K562 (cell line): Measurements from ENCODE around the gene ANKRD13A. TPM values are rescaled to one million over a fixed set of nuclear protein-coding genes. Genes with fewer than 3 reads are reported as not detected.

ENCODE experiments used
- ATAC-seq: fragments of 200-7000 bp; cut with Tn5 transposase; 3 replicates; pipeline ENCODE4 v1.9.1; 2020; ENCODE audit warnings: moderate library complexity
- BruUV-seq: library from RNA; stranded (reverse); fragments of 400-500 nt; replicated peaks from 2 replicates; lab custom pipeline; 2021; lab: Mats Ljungman, UMichigan
- CTCF ChIA-PET: fragments of 300-600 bp; formaldehyde crosslinking; extraction: SDS; loops from one replicate; lab custom pipeline; 2021; ENCODE audit warnings: low intra/inter-chr PET ratio; lab: Yijun Ruan, JAX
- POLR2A ChIA-PET: fragments of 300-600, 350-650 bp; sonication (Branson Sonifier 250); formaldehyde crosslinking; extraction: SDS; loops from one replicate; lab custom pipeline; 2021; ENCODE audit warnings: antibody characterized with exemption, inconsistent platforms; lab: Yijun Ruan, JAX
- DNase-seq, 4 experiments: peaks; one replicate each; pipeline versions ENCODE4 v3.0.0 to v3.0.0-alpha.2; 2011 to 2018; ENCODE audit warnings: low spot score in 3 of 4, mixed read lengths in 3 of 4; ENCODE audit errors: extremely low read depth in 1 of 4
- FAIRE-seq: peaks from 2 replicates; lab custom pipeline; 2011; peaks lifted over from hg19 to GRCh38; lab: Jason Lieb, UNC
- H2AFZ ChIP-seq: 2 replicates; pipeline ENCODE4 v1.6.0; 2011; ENCODE audit warnings: low read depth, low read length, control low read depth, inconsistent platforms
- H3K27ac ChIP-seq: fragments of 200-600 bp; 3 replicates; pipeline ENCODE4 v1.8.0; 2011; ENCODE audit warnings: low read depth, mild to moderate bottlenecking, control low read depth, inconsistent platforms, low read length, moderate library complexity, mixed read lengths; ENCODE audit errors: extremely low read depth
- H3K27me3 ChIP-seq, 2 experiments: fragments of 300-600 bp in 1 of 2; 2 replicates in 1 of 2; 3 replicates in 1 of 2; pipeline versions ENCODE4 v1.6.0 to v1.8.0; 2011; ENCODE audit warnings: inconsistent platforms in 2 of 2, low read length in 2 of 2, mild to moderate bottlenecking in 1 of 2, mixed read lengths in 1 of 2, moderate library complexity in 1 of 2; ENCODE audit not compliant: control insufficient read depth in 2 of 2, insufficient read depth in 2 of 2
- H3K36me3 ChIP-seq: fragments of 300-600 bp; 3 replicates; pipeline ENCODE4 v1.8.0; 2011; ENCODE audit warnings: mild to moderate bottlenecking, low read length, inconsistent platforms; ENCODE audit not compliant: control insufficient read depth, insufficient read depth
- H3K4me1 ChIP-seq, 2 experiments: fragments of 200-600 bp in 1 of 2; replicated peaks in 1 of 2; 2 replicates in 1 of 2; 3 replicates in 1 of 2; pipeline versions ENCODE4 v1.5.1 to v1.8.0; 2011; ENCODE audit warnings: inconsistent platforms in 2 of 2, low read length in 2 of 2, mild to moderate bottlenecking in 1 of 2, mixed read lengths in 1 of 2, moderate library complexity in 1 of 2; ENCODE audit not compliant: control insufficient read depth in 2 of 2, insufficient read depth in 2 of 2
- H3K4me2 ChIP-seq: 2 replicates; pipeline ENCODE4 v1.6.1; 2011; ENCODE audit warnings: low read length, control low read depth, inconsistent platforms, mixed read lengths; ENCODE audit not compliant: insufficient read depth
- H3K4me3 ChIP-seq: fragments of 200-600 bp; sonication (generic), shearing (Covaris generic); 2 replicates; pipeline ENCODE4 v1.5.1; 2016; ENCODE audit warnings: control low read depth, inconsistent platforms
- H3K79me2 ChIP-seq: fragments of 200-600 bp; 3 replicates; pipeline ENCODE4 v1.8.0; 2011; ENCODE audit warnings: low read length, inconsistent platforms; ENCODE audit not compliant: control insufficient read depth, insufficient read depth
- H3K9ac ChIP-seq, 2 experiments: 2 replicates each; pipeline versions ENCODE4 v1.6.0 to v1.6.1; 2011; ENCODE audit warnings: low read depth in 2 of 2, low read length in 2 of 2, control low read depth in 1 of 2, inconsistent platforms in 1 of 2, mild to moderate bottlenecking in 1 of 2, mixed read lengths in 1 of 2; ENCODE audit not compliant: insufficient read depth in 1 of 2
- H3K9me1 ChIP-seq: one replicate; pipeline ENCODE4 v1.6.0; 2011; ENCODE audit warnings: inconsistent platforms, mild to moderate bottlenecking, low read length, moderate library complexity; ENCODE audit not compliant: control insufficient read depth, insufficient read depth
- H3K9me3 ChIP-seq: replicated peaks from 2 replicates; pipeline ENCODE4 v1.5.1; 2011; ENCODE audit warnings: low read depth, low read length, inconsistent platforms; ENCODE audit not compliant: control insufficient read depth, insufficient read depth
- H4K20me1 ChIP-seq: replicated peaks from 2 replicates; pipeline ENCODE4 v1.6.1; 2011; ENCODE audit warnings: low read length, inconsistent platforms, mixed read lengths; ENCODE audit not compliant: control insufficient read depth, insufficient read depth
- SPI1 ChIP-seq: IDR thresholded peaks from 2 replicates; pipeline ENCODE4 v1.6.1; 2011; ENCODE audit warnings: low read depth, low read length, control low read depth, borderline replicate concordance
- YY1 ChIP-seq, 3 experiments: IDR thresholded peaks; 2 replicates each; pipeline ENCODE4 v1.6.1; 2011; ENCODE audit warnings: low read length in 2 of 3, mild to moderate bottlenecking in 2 of 3, moderate library complexity in 2 of 3, borderline replicate concordance in 1 of 3, control low read depth in 1 of 3, low read depth in 1 of 3; ENCODE audit not compliant: insufficient read depth in 3 of 3, insufficient replicate concordance in 2 of 3, control insufficient read depth in 1 of 3, insufficient read length in 1 of 3; ENCODE audit errors: extremely low read depth in 1 of 3
- WGBS: fragments of 100-300 bp; shearing (Covaris generic); methylation state at CpG from one replicate; pipeline ENCODE4 v1.1.6; 2016; ENCODE audit warnings: low coverage, mixed read lengths; ENCODE audit not compliant: insufficient coverage; ENCODE audit errors: missing lambda C conversion rate; 5-methylcytosine and 5-hydroxymethylcytosine counted together
- in situ Hi-C: fragments of 300-500 bp; cut with MboI; formaldehyde crosslinking; loops from 4 replicates; pipeline ENCODE4 v1.15.0; 2018; ENCODE audit warnings: inconsistent platforms, mixed read lengths
- intact Hi-C: fragments of 100-400 bp; cut with micrococcal nuclease; formaldehyde crosslinking; loops from 2 replicates; pipeline ENCODE4 v1.14.2; 2022
- polyA plus RNA-seq, 8 experiments: library from polyadenylated mRNA; depleted of rRNA in 4 of 8; stranded (reverse) in 5 of 8; unstranded in 3 of 8; fragments of >200 nt; fragmentation: Nextera tagmentation in 2 of 8; fragmentation: Illumina TruSeq in 1 of 8; extraction: Ambion mirVana in 2 of 8; extraction: Trizol in 1 of 8; gene quantifications; 2 replicates each; pipeline versions ENCODE4 v1.2.1 to v1.2.3, GENCODE V29; 2011 to 2014; ENCODE audit warnings: inconsistent platforms in 1 of 8, missing spikeins in 1 of 8
- total RNA-seq, 7 experiments: library from RNA; depleted of rRNA in 6 of 7; stranded (reverse); fragments of >200 nt in 6 of 7; fragmentation: Illumina TruSeq in 2 of 7; extraction: Trizol in 2 of 7; gene quantifications; 2 replicates each; pipeline versions ENCODE4 v1.2.1 to v1.2.3, GENCODE V29; 2011 to 2021; ENCODE audit warnings: low replicate concordance in 1 of 7
- TF ChIP-seq, protein P1 (sequence below): fragments of 200-800 bp; sonication (Bioruptor generic); IDR thresholded peaks from 2 replicates; pipeline ENCODE4 v1.6.1; 2016; ENCODE audit warnings: missing genetic modification characterization, missing compliant biosample characterization
- TF ChIP-seq, protein P2 (sequence below): sonication (generic); formaldehyde crosslinking; IDR thresholded peaks from 2 replicates; pipeline ENCODE4 v1.8.0; 2023; ENCODE audit warnings: mild to moderate bottlenecking, missing genetic modification reagents

Gene ANKRD13A
- total and polyA plus RNA-seq, 9 of the 15 experiments (the other 6 are each of a cell fraction or from before 2014, with no cell fraction given): 5.0 to 55.0 (median 41.5) TPM

DNA sequence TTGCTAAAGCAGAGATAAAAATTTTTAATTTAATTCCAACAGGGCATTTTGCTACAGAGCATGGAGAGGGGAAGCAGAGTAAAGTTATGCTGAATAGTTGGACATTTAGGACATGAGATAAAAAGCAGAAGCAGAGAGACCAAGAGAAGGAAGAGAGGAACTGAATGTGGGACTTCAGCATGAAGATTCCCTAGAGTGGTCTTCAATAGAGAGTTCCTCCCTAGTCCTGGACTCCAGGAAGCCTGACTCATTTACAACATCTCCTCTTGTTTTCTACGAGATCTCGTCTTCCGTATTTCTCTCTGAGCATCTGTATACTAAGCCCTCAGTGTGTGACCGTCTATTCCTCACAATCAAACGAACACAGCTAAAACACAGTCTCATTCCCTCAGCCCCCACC is 89.7 kb downstream of the ANKRD13A start:
- peak overlapping the region; percentile 73 for H2AFZ ChIP-seq
- WGBS: 38% methylated on average over 5 of the region's 5 CpGs
- peak overlapping the region; percentile 46; the same call in 1 of the 2 replicates for H3K4me2 ChIP-seq
- H3K4me1 ChIP-seq: peaks cover 11 to 33% of the 10 kb centered on the region in 2 experiments
- no peaks in the 10 kb centered on the region for H3K27me3 ChIP-seq
- BruUV-seq: no TSS peak
- CTCF ChIA-PET: no interaction called here
- ATAC-seq: peak; percentile 18; the same call in 1 of the 3 replicates
- no peak overlapping the region for H3K4me3 ChIP-seq
- H3K9me1 ChIP-seq: no peaks in the 10 kb centered on the region
- no peaks in the 10 kb centered on the region; the same call in 1 of the 2 replicates for H3K9me3 ChIP-seq
- FAIRE-seq: no peak
- no peak for DNase-seq
- H3K27ac ChIP-seq: no peak overlapping the region; the same call in 2 of the 3 replicates
- in situ Hi-C loops: no loop called here
- TF ChIP-seq, protein P1, sequence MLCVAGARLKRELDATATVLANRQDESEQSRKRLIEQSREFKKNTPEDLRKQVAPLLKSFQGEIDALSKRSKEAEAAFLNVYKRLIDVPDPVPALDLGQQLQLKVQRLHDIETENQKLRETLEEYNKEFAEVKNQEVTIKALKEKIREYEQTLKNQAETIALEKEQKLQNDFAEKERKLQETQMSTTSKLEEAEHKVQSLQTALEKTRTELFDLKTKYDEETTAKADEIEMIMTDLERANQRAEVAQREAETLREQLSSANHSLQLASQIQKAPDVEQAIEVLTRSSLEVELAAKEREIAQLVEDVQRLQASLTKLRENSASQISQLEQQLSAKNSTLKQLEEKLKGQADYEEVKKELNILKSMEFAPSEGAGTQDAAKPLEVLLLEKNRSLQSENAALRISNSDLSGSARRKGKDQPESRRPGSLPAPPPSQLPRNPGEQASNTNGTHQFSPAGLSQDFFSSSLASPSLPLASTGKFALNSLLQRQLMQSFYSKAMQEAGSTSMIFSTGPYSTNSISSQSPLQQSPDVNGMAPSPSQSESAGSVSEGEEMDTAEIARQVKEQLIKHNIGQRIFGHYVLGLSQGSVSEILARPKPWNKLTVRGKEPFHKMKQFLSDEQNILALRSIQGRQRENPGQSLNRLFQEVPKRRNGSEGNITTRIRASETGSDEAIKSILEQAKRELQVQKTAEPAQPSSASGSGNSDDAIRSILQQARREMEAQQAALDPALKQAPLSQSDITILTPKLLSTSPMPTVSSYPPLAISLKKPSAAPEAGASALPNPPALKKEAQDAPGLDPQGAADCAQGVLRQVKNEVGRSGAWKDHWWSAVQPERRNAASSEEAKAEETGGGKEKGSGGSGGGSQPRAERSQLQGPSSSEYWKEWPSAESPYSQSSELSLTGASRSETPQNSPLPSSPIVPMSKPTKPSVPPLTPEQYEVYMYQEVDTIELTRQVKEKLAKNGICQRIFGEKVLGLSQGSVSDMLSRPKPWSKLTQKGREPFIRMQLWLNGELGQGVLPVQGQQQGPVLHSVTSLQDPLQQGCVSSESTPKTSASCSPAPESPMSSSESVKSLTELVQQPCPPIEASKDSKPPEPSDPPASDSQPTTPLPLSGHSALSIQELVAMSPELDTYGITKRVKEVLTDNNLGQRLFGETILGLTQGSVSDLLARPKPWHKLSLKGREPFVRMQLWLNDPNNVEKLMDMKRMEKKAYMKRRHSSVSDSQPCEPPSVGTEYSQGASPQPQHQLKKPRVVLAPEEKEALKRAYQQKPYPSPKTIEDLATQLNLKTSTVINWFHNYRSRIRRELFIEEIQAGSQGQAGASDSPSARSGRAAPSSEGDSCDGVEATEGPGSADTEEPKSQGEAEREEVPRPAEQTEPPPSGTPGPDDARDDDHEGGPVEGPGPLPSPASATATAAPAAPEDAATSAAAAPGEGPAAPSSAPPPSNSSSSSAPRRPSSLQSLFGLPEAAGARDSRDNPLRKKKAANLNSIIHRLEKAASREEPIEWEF: no peak
- TF ChIP-seq SPI1 (peak; percentile 42; the same call in 1 of the 2 replicates), YY1 (IDR thresholded peaks at IDR 0.05; ENCODE audit: borderline replicate concordance in 1 of 3, control insufficient read depth in 1 of 3, extremely low read depth in 1 of 3, insufficient read depth in 3 of 3, insufficient read length in 1 of 3, insufficient replicate concordance in 2 of 3, low read depth in 1 of 3, low read length in 2 of 3) (no peak)
- TF ChIP-seq, protein P2, sequence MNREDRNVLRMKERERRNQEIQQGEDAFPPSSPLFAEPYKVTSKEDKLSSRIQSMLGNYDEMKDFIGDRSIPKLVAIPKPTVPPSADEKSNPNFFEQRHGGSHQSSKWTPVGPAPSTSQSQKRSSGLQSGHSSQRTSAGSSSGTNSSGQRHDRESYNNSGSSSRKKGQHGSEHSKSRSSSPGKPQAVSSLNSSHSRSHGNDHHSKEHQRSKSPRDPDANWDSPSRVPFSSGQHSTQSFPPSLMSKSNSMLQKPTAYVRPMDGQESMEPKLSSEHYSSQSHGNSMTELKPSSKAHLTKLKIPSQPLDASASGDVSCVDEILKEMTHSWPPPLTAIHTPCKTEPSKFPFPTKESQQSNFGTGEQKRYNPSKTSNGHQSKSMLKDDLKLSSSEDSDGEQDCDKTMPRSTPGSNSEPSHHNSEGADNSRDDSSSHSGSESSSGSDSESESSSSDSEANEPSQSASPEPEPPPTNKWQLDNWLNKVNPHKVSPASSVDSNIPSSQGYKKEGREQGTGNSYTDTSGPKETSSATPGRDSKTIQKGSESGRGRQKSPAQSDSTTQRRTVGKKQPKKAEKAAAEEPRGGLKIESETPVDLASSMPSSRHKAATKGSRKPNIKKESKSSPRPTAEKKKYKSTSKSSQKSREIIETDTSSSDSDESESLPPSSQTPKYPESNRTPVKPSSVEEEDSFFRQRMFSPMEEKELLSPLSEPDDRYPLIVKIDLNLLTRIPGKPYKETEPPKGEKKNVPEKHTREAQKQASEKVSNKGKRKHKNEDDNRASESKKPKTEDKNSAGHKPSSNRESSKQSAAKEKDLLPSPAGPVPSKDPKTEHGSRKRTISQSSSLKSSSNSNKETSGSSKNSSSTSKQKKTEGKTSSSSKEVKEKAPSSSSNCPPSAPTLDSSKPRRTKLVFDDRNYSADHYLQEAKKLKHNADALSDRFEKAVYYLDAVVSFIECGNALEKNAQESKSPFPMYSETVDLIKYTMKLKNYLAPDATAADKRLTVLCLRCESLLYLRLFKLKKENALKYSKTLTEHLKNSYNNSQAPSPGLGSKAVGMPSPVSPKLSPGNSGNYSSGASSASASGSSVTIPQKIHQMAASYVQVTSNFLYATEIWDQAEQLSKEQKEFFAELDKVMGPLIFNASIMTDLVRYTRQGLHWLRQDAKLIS (CRISPR knock-in tag): no peak
- TF ChIP-seq, all 486 proteins: peak for 1
- H3K79me2 ChIP-seq: no peaks in the 10 kb centered on the region
- no peak overlapping the region; a peak in 1 of 4 replicates for H3K9ac ChIP-seq
- POLR2A ChIA-PET: interaction anchor here (0.7 to 1.4 kb wide), 4 partner anchors 8 to 168 kb away, joined by 3 to 6 read pairs (median 4); no protein-coding TSS in a partner anchor
- intact Hi-C loops: no loop called here
- H3K36me3 ChIP-seq: no peaks in the 10 kb centered on the region
- no peaks in the 10 kb centered on the region for H4K20me1 ChIP-seq
